Naive B cell (primary cell): ENCODE measurements around the gene PEMT. TPM values are rescaled to one million over a fixed set of nuclear protein-coding genes. Genes with fewer than 3 reads are reported as not detected.
"Not testable (repeated sequence)": the region's sequence is repeated elsewhere in the genome, so short reads cannot be mapped to it uniquely, and the experiment has no call there.

Experiments
- ATAC-seq, 2 donors: fragments of 150-1000 bp; cut with Tn5 transposase; 2 replicates each; pipeline ENCODE4 v1.10.0; 2021; ENCODE audit warnings: low read depth in 2 of 2, mild to moderate bottlenecking in 2 of 2, moderate library complexity in 2 of 2
- DNase-seq: peaks from one replicate; pipeline ENCODE4 v3.0.0; 2022
- H3K27ac Mint-ChIP-seq, 6 donors: one replicate each; pipeline ENCODE4 v1.8.0; 2020 to 2022; ENCODE audit warnings: mild to moderate bottlenecking in 6 of 6, mixed read lengths in 6 of 6, moderate library complexity in 5 of 6, inconsistent platforms in 2 of 6
- H3K27me3 Mint-ChIP-seq, 3 donors: one replicate each; pipeline ENCODE4 v1.8.0; 2021 to 2022; ENCODE audit warnings: mixed read lengths in 3 of 3, mild to moderate bottlenecking in 1 of 3
- H3K36me3 Mint-ChIP-seq, 2 donors: one replicate each; pipeline ENCODE4 v1.8.0; 2020 to 2022; ENCODE audit warnings: mixed read lengths in 2 of 2, inconsistent platforms in 1 of 2, mild to moderate bottlenecking in 1 of 2
- H3K4me1 Mint-ChIP-seq, 3 donors: one replicate each; pipeline ENCODE4 v1.8.0; 2020 to 2022; ENCODE audit warnings: mixed read lengths in 3 of 3, inconsistent platforms in 1 of 3, mild to moderate bottlenecking in 1 of 3, moderate library complexity in 1 of 3
- H3K4me3 Mint-ChIP-seq, 8 donors: one replicate each; pipeline ENCODE4 v1.8.0; 2020 to 2022; ENCODE audit warnings: mild to moderate bottlenecking in 8 of 8, mixed read lengths in 8 of 8, moderate library complexity in 8 of 8, inconsistent platforms in 2 of 8
- H3K9me3 Mint-ChIP-seq, 7 donors: one replicate each; pipeline ENCODE4 v1.8.0; 2020 to 2022; ENCODE audit warnings: mixed read lengths in 7 of 7, mild to moderate bottlenecking in 5 of 7, inconsistent platforms in 2 of 7, moderate library complexity in 1 of 7
- polyA plus RNA-seq, 6 donors: library from polyadenylated mRNA; unstranded; fragments of 300-500 nt; fragmentation: Illumina TruSeq; gene quantifications; one replicate each; pipeline ENCODE4 v1.2.3, GENCODE V29; 2021; ENCODE audit warnings: low read depth in 6 of 6

PEMT gene, protein sequence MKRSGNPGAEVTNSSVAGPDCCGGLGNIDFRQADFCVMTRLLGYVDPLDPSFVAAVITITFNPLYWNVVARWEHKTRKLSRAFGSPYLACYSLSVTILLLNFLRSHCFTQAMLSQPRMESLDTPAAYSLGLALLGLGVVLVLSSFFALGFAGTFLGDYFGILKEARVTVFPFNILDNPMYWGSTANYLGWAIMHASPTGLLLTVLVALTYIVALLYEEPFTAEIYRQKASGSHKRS
- polyA plus RNA-seq, result 10 to 100 TPM; 16.3 to 28.0 (median 21.3) TPM

DNA sequence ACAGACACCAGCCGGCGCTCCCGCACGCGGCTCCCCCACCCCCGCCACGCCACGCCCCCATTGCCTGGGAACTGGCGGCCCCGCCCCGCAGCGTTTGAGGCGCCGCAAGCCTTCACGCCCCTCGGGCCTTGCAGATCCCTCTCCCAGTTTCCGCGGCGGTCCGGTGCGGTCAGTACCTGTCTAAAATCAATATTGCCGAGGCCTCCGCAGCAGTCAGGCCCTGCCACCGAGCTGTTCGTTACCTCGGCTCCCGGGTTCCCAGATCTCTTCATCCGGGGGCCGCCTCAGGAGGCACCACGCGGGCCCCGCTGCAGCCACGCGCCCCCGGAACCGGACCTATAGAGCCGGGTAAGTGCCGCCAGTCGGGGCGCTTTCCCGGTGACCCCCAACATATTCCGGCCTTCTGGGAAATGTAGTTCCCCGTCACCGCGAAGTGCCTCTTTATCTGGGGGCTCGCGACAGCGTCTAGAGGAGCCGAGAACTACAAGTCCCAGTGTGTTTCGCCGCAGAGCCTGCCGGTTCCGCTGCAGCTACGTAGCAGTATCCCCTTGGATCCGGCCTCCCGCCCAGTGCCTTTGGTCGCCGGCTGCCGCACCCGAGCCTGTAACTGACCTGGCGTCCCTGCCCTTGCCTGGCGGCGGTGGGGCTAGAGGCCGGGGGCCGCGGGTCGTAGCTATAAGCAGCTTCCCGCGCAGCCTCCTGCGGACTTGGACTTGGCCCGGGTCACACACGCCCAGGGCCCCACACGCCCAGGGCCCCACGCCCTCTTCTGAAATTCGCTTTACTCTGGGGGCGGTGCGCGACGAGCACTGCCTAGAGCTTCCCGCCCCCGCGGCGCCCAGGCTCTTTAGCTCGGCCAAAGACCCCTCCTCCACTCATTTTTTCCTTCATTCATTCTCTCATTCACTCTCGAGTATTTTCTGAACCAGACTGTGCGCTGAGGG, at the start of gene PEMT:
PEMT (minus strand) TSS at position 354 of the 944 bp plus-strand sequence; CDS start at position 272, 82 bp downstream.
- no peaks in the 10 kb centered on the region for H3K36me3 Mint-ChIP-seq
- no peaks in the 10 kb centered on the region for H3K9me3 Mint-ChIP-seq
- H3K4me3 Mint-ChIP-seq, result peak within 1 kb of the TSS; percentile 81 to 97 (median 93)
- peak; percentile 93 for DNase-seq
- peak within 1 kb of the TSS; percentile 83 to 99 (median 96) for H3K27ac Mint-ChIP-seq
- H3K4me1 Mint-ChIP-seq, result peaks cover 17 to 32% (median 18%) of the 10 kb centered on the region in 3 donors
- H3K27me3 Mint-ChIP-seq, result no peaks in the 10 kb centered on the region
- ATAC-seq, result peak; percentile 89 to 94

DNA sequence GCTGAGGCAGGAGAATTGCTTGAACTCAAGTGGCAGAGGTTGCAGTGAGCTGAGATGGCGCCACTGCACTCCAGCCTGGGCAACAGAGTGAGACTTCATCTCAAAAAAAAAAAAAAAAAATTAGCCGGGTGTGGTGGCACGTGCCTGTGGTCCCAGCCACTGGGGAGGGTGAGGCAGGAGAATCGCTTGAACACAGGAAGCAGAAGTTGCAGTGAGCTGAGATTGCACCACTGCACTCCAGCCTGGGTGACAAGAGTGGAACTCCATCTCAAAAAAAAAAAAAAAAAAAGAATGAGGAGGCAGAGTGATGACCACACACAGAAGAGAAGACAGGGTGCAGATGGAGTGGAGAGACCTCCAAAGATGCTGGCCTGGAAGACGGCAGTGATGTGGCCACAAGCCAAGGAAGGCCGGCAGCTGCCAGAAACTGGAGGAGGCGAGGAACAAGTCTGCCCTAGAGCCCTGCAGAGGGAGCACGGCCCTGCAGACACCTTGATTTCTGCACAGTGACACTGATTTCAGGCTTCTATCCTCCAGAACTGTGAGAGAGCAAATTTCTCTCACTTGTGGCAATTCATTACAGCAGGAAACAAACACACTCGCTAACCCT, 48.3 kb upstream of the PEMT start:
- H3K27me3 Mint-ChIP-seq, H3K4me3 Mint-ChIP-seq, ATAC-seq, DNase-seq, H3K36me3 Mint-ChIP-seq, H3K4me1 Mint-ChIP-seq, H3K9me3 Mint-ChIP-seq: not testable (repeated sequence)
- H3K27ac Mint-ChIP-seq, result peak overlapping the region in 2 of 6 donors; percentile 70 to 73

- ATAC-seq, result no peak
- no peak overlapping the region for H3K4me3 Mint-ChIP-seq
- peak overlapping the region in 3 of 6 donors; percentile 1 to 75 (median 13) for H3K27ac Mint-ChIP-seq
- peaks cover 0 to 3% (median 0%) of the 10 kb centered on the region in 7 donors for H3K9me3 Mint-ChIP-seq
- H3K27me3 Mint-ChIP-seq, result peaks cover 0 to 3% (median 0%) of the 10 kb centered on the region in 3 donors
- no peaks in the 10 kb centered on the region for H3K36me3 Mint-ChIP-seq
- H3K4me1 Mint-ChIP-seq, result peaks cover 0 to 5% (median 0%) of the 10 kb centered on the region in 3 donors
- DNase-seq, result no peak
These were observed 47.0 kb upstream of the PEMT start for GRCh38 chr17:17638467-17638866.

DNA sequence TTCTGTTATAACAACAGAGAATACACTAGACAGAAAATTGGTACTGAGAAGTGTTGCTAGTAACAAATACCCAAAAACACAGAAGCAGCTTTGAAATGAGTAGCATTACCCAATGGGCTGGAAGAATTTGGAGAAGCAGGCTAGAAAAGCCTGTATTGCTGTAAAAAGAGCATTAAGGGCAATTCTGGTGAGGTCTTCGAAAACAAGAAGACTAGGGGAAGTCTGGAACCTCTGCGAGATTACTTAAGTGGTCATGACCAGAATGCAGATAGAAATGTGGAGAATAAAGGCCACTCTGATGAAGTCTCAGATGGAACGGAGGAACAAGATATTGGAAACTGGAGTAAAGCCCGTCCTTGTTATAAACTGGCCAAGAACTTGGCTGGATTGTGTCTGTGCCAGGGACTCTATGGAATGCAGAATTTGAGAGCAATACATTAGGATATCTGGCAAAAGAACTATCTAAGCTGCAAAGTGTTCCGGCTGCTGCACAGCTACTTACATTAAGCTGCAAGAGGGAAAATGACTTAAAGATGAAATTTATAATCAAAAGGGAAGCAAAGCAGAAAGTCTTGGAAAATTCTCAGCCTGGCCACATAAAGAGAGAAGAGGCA, 44.9 kb upstream of the PEMT start:
- DNase-seq (no peak), ATAC-seq (no peak)
- H3K4me1 Mint-ChIP-seq, result peaks cover 0 to 4% (median 0%) of the 10 kb centered on the region in 3 donors
- no peaks in the 10 kb centered on the region for H3K36me3 Mint-ChIP-seq
- peaks cover 0 to 3% (median 0%) of the 10 kb centered on the region in 3 donors for H3K27me3 Mint-ChIP-seq
- H3K9me3 Mint-ChIP-seq, result peaks cover 0 to 3% (median 0%) of the 10 kb centered on the region in 7 donors
- no peak overlapping the region for H3K4me3 Mint-ChIP-seq
- H3K27ac Mint-ChIP-seq, result peak overlapping the region in 1 of 6 donors; percentile 83

DNA sequence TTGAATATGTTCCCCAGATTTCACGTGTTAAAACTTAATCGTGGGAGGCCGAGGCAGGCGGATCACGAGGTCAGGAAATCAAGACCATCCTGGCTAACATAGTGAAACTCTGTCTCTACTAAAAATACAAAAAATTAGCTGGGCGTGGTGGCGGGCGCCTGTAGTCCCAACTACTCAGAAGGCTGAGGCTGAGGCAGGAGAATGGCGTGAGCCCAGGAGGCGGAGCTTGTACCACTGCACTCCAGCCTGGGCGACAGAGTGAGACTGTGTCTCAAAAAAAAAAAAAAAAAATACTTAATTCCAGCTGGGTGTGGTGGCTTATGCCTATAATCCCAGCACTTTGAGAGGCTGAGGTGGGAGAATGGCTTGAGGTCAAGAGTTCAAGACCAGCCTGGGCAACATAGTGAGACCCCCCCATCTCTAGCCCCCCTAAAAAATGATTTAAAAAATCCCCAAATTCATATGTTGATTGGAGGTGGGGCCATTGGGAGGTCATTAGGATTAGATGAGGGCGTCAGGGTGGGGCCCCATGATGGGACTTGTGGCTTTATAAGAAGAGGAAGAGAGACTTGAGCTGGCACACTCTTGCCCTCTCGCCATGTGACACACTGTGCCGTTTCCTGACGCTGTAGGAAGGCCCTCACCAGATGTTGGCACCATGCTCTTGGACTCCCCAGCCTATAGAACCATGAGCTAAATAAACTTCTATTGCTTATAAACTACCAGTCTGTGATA, 44.2 kb upstream of the PEMT start:
- not testable (repeated sequence) for DNase-seq, H3K4me3 Mint-ChIP-seq, H3K36me3 Mint-ChIP-seq, H3K9me3 Mint-ChIP-seq, H3K27ac Mint-ChIP-seq, H3K27me3 Mint-ChIP-seq, H3K4me1 Mint-ChIP-seq
- ATAC-seq, result peak; percentile 55 to 61

DNA sequence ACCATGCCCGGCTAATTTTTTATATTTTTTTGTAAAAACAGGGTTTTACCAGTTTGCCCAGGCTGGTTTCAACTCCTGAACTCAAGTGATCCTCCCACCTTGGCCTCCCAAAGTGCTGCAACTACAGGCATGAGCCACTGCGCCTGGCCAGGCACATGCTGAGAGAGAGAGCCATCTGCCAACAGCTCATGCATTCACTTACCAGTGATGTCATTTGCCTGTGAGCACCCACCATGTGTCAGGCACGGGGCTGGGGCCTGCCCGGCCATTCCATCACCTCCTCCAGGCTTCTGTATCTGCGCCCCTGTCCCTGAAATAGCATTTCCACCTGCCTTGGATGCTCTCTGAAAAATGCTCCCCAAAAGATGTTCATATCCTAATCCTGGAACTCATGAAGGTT, 43.6 kb upstream of the PEMT start:
- H3K9me3 Mint-ChIP-seq, result peaks cover 0 to 3% (median 0%) of the 10 kb centered on the region in 7 donors
- H3K27ac Mint-ChIP-seq, result no peak overlapping the region
- DNase-seq (no peak), ATAC-seq (no peak)
- peaks cover 0 to 3% (median 0%) of the 10 kb centered on the region in 3 donors for H3K27me3 Mint-ChIP-seq
- H3K4me3 Mint-ChIP-seq, result no peak overlapping the region
- H3K36me3 Mint-ChIP-seq, result no peaks in the 10 kb centered on the region
- H3K4me1 Mint-ChIP-seq, result peaks cover 0 to 4% (median 0%) of the 10 kb centered on the region in 3 donors

DNA sequence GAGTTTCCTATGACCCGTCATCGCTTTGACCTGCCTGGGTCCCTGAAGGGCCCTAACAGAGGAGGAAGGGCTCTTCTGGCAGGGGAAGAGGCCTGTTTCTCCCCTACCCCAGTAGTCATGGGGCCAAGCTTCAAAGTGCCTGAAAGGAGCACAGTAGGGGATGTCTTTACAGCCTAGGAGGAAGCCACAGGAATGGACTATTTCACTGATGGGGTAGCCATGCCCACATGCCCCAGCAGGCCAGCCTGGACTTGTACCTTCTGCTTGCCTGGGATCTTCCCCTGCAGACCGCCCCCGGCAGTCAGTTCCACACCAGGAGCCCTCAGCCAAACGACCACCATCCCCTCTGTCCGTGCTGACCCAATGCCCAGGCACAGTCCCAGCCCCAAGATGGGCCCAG, 41.8 kb upstream of the PEMT start:
- Mint-ChIP-seq H3K9me3 (peaks cover 0 to 3% (median 0%) of the 10 kb centered on the region in 7 donors), H3K27me3 (peaks cover 0 to 1% (median 0%) of the 10 kb centered on the region in 3 donors), H3K36me3 (no peaks in the 10 kb centered on the region), H3K4me1 (peaks cover 5 to 14% (median 13%) of the 10 kb centered on the region in 3 donors), H3K4me3 (peak overlapping the region in 1 of 8 donors; percentile 16), H3K27ac (no peak overlapping the region)
- DNase-seq (no peak), ATAC-seq (no peak)

GRCh38 chr17:17632690-17633089, 41.2 kb upstream of the PEMT start:
- peaks cover 6 to 16% (median 14%) of the 10 kb centered on the region in 3 donors for H3K4me1 Mint-ChIP-seq
- H3K4me3 Mint-ChIP-seq, H3K9me3 Mint-ChIP-seq, ATAC-seq, H3K36me3 Mint-ChIP-seq, DNase-seq, H3K27me3 Mint-ChIP-seq, H3K27ac Mint-ChIP-seq: not testable (repeated sequence)

DNA sequence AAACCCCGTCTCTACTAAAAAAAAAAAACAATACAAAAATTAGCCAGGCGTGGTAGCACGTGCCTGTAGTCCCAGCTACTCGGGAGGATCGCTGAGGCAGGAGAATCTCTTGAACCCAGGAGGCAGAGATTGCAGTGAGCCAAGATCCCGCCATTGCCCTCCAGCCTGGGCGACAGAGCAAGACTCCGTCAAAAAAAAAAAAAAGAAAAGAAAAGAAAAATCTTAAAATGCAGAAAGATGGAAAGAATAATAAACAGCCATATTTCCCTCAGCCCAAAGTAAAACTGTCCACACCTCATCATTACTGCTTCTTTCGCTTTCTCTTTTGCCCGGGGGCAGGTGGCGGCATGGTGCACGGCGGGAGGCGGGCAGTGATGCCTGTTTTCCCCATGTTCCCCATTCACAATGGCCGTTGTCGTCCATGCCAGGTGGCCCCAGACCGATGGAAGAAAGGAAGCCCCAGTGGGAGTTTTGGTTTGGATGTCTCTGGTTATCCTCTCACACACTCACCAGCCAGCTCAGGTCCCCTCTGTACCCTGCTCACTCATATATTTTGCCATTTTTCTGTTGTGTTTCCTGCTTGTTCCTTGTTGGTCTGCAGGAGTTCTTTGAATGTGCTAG, 37.0 kb upstream of the PEMT start:
- Mint-ChIP-seq H3K4me1 (peaks cover 6 to 14% (median 12%) of the 10 kb centered on the region in 3 donors), H3K27ac (peak overlapping the region; percentile 31 to 95 (median 92)), H3K27me3 (no peaks in the 10 kb centered on the region), H3K36me3 (no peaks in the 10 kb centered on the region), H3K9me3 (peaks cover 0 to 2% (median 0%) of the 10 kb centered on the region in 7 donors), H3K4me3 (peak overlapping the region; percentile 74 to 97 (median 92))
- DNase-seq, result peak; percentile 40
- peak; percentile 93 for ATAC-seq

- H3K4me1 Mint-ChIP-seq, result peaks cover 8 to 14% (median 14%) of the 10 kb centered on the region in 3 donors
- no peaks in the 10 kb centered on the region for H3K27me3 Mint-ChIP-seq
- DNase-seq (no peak), ATAC-seq (no peak)
- H3K9me3 Mint-ChIP-seq, result peaks cover 0 to 2% (median 0%) of the 10 kb centered on the region in 7 donors
- no peak overlapping the region for H3K27ac Mint-ChIP-seq
- H3K36me3 Mint-ChIP-seq, result no peaks in the 10 kb centered on the region
- no peak overlapping the region for H3K4me3 Mint-ChIP-seq
These were observed 35.3 kb upstream of the PEMT start for GRCh38 chr17:17626840-17627239.

DNA sequence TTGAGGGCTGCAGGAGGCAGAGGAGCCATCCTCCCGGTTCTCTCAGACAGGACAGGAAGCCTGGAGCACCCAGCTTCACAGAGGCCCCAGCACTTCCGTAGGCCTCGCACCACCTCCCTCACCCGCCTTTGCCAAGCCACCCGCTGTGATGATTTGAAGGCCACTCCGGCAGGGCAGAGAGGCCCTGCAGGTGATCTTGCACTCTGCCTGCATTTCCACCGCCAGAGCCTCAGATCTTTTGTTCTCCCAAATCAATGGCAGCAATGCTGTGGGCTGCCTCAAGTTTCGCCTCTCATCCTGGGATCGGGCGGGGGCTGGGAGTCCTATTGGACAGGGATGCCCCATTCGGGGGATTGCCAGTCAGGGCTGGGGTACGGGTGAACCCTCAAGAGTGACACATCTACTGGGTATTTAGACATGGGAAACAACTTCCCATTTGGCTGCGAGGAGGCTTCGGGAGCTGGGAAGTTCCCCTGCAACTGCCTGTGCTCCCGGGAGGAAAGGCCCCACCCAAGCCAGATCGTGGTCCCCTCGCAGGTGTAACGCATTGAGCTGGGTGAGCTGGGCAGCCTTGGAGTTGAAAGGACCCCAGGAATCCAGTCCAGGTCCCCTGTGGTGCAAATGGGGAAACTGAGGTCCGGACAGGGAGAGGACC, 34.8 kb upstream of the PEMT start:
- ATAC-seq (no peak), DNase-seq (no peak)
- H3K9me3 Mint-ChIP-seq, result peaks cover 0 to 2% (median 0%) of the 10 kb centered on the region in 7 donors
- peaks cover 13 to 19% (median 19%) of the 10 kb centered on the region in 3 donors for H3K4me1 Mint-ChIP-seq
- peak overlapping the region in 2 of 8 donors; percentile 18 to 19 for H3K4me3 Mint-ChIP-seq
- no peaks in the 10 kb centered on the region for H3K27me3 Mint-ChIP-seq
- no peaks in the 10 kb centered on the region for H3K36me3 Mint-ChIP-seq
- H3K27ac Mint-ChIP-seq, result no peak overlapping the region
